Eye (tissue), 1 donor: ENCODE data around the gene DNAJB11.
"Not testable (repeated sequence)": the region's sequence is repeated elsewhere in the genome, so short reads cannot be mapped to it uniquely, and the experiment has no call there.

Experiments
- DNase-seq: peaks from one replicate; pipeline ENCODE4 v3.0.0-alpha.2; 2015

Gene DNAJB11

DNA sequence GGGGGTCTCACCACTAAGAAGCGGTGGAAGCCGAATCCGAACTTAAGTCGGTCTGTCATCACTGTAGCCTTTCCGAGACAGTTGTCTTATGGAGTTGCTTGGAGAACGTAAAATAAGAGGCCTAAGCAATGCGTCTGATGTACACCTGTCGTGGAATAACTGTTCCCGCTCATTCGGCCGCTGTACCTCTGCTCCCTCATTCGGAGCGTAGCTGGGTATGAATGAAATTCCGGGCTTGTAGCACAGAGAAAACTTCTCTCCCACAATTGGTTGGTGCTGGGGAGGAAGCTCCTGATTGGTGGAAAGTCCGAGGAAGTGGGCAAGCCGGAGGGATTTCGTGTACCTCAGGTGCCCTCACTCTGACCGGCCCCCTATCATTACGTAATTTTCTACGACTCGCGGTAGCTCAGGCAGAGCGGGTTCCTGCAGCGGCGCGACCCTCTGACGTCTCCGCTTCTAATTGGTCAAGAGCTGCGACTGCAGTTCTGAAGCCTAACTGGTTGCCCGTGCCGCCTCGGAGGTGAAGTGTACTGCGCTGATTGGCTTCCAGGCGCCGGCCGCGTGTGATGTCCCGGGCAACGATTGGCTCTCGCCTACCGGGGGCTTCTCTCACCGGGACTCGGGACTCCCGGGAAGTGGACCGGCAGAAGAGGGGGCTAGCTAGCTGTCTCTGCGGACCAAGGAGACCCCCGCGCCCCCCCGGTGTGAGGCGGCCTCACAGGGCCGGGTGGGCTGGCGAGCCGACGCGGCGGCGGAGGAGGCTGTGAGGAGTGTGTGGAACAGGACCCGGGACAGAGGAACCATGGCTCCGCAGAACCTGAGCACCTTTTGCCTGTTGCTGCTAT, at the start of gene DNAJB11:
Gene DNAJB11 (plus strand): TSS at position 625 of the 845 bp plus-strand sequence. CDS start 178 bp downstream, at position 803.
- peak; percentile 100 for DNase-seq

DNA sequence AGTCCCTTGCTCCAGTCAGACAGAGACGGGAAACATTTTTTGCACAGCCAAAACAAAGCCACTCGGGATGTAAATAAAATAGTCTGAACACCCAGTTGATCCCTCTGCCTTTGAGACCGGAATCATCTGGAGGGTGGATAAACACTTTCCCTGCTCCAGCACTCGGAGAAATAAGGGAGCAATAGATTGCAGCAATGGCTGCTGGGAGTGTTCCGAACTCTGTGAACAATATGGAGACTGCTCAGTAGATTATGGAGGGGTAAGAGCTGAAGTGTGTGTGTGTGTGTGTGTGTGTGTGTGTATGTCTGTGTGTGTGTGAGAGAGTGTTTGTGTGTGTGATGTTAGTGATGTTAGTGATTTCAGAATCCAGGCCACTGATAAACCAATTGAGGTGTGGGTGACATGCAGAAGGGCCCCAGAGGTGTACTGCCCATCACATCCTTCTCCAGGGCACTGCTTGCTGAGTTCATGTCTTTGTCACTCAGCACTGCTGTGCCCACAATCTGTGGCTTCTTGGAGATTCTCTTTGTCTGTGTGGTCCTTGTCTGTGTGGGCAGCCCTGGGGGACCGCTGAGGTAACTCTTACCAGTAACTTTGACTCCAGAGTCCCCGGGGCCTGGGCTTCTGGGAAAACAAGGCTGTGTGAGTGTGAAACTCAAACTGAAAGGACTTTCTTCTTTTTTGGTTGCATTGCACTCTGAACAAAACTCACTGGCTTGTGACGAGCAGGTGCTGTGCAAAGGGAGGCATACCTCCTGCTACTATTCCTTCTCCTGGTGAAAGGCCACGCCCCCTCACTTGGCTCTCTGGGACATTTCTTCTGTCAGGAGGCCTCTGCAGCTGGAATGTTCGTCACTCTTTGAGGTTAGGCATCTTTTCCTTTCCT, 49.3 kb upstream of the DNAJB11 start:
- no peak for DNase-seq

DNA sequence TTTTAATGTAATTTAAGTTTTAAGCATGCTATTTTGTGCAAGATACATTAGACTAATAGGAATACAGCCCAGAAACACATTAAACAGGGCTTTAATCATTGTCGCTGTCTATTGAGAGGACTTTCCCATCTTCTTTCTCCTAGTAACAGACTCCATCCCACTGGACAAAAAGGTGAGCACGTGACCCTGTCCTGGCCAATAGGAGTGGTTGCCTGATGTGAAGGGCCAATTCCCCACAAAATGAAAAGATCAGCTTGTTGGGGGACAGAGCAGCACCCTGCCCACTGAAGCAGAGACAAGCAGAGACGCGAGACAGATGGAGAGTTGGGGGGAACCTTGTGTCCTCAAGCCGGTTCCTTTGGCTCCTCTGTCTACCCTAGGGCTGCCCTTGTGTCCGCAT, 47.5 kb upstream of the DNAJB11 start:
- no peak for DNase-seq

DNA sequence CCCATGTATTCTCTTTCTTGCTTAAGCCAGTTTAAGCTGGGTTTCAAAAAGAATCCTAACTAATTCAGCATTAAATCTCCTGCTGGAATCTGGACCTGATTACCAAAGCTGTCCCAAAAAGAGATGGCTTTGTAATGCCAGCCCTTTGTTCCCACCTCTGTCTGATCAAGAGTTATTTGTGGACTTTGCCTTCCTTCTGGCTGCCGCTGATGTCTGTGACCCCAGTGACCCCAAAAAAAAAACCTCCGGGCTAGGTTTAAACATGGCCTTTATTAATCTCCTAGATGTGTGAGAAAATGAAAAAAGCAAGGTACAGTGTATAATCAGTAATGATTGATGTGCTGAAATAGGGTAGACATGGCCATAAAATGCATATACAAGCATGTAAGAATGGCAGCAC, 47.1 kb upstream of the DNAJB11 start:
- DNase-seq = no peak

DNA sequence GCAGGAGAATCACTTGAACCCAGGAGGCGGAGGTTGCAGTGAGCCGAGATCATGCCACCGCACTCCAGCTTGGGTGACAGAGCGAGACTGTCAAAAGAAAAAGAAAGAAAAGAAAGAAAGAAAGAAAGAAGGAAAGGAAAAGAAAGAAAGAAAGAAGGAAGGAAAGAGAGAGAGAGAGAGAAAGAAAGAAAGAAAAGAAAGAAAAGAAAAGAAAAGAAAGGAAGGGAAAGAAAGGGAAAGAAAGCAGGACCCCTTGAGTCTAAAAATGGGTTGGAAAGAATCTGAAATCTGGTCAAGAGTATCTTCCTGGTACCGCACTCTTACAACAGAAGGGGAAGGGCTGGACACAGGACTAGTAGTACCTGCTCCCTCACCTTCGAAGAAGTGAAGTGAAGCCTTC, 45.9 kb upstream of the DNAJB11 start:
- no peak for DNase-seq

DNA sequence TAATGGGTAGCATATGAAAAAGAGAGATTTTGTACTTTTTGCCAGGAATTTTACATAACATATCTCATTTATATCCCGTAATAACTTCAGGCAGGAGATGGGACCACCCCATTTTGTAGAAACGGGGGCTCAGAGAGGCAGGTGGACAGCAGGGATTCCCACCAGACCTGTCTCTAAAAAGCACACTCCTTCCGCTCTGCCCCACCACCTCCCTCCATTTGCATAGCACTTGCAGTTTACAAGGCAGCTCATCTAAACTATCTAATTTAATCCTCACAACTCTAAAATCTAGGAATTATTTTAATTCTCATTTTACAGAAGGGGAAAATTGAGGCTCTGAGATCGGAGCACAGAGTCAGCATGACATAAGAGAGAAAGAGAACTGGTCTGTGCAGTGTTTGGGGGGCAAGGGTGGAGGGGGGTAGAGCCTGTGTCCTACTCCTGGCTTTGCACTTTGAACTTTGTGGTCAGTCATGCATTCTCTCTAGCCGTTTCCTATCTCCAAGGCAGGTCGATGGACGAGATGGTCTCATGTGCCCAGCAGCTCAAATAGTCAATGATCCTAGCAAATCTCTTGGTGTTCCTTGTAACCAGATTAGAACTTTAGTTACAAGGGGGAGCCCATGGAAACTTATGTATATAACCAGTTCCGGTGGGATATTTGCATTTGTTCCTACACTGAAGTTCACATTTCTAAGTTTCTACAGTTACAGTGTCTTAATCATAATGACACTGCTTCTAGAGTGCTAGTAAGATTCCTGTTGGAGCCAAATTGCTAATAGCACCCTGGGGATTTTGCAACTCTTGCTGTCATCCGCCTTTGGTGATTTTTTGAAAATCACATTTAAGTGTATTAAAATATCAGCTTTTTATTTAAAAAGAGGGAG, 44.9 kb upstream of the DNAJB11 start:
- no peak for DNase-seq

DNA sequence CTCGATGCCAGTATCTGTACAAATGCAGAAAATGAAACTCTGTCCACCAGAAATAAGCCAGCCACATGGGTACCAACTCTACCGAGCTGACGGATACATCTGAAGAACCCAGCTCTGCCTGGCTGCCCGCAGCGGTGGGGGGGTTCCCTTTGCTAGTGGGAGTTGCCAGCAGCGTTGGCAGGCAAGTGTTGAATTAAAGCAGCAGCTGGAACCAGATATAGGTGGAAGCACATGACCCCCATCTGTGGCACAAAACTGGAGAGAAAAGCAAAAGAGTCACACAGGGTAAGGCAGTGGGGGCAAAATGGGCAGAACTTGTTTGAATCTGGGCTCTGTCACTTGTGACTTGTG, 44.3 kb upstream of the DNAJB11 start:
- no peak for DNase-seq

DNA sequence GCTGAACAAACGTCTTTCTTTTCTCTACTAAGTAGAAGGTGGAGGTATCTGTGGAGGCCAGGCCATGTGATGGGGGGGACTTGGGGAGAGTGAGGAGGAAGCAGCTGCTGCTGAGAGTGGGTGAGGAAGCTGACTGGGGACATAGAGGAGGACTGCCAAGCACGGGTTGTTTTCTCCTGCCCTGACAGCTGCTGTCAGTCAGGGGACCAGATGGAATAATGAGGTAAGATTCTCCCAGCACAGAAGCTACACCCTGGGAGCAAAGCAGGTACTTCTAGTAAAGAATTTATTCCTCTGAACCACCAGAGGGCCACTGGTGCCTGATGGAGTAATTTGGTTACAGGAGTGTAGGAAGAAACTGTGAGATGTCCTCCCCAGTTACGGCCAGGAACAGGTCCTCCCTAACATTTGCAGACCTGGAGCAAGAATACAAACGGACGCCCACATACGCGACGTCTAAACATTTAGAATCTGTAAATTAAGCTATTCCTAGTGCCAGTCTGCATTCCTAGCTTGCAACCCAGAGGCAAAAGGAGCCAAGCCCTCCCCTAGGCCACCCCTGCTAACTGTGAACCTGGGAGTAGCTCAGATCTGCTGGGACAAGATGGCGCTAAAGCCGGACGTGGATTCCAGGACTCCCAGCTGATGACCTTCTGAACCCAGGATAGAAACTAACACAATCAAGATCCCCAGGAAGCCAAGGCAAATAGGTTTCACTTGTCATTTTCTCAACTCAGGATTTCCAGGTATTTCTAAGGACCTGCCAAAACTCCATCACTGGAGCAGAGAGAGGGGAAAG, 41.1 kb upstream of the DNAJB11 start:
- DNase-seq = no peak

DNA sequence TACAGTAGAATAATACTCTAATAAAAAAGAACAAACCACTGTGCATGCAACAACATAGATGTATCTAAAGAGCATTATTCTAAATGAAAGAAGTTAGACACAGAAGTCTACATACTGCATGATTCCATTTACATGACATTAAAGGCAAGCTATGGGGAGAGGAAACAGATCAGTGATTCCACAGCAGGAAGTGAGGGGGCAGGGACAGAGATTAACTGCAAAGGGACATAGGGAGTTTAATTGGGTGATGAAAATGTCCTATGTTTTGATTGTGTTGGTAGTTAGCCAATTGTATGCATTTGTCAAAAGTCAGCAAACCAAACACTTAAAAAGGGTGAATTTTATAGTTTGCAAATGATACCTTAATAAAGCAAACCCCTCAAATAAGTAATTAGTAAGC, 40.1 kb upstream of the DNAJB11 start:
- DNase-seq = no peak

DNA sequence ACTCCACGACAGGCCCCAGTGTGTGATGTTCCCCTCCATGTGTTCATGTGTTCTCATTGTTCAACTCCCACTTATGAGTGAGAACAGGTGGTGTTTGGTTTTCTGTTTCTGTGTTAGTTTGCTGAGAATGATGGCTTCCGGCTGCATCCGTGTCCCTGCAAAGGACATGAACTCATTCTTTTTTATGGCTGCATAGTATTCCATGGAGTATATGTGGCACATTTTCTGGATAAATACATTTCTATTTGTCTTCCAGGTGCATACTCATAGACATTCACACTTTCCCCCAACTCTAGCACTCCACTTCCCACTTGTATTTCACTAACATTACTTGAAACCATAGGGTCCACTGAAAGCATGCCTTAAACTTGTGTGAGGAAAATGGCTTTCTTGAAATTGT, 38.8 kb upstream of the DNAJB11 start:
- not testable (repeated sequence) for DNase-seq

DNA sequence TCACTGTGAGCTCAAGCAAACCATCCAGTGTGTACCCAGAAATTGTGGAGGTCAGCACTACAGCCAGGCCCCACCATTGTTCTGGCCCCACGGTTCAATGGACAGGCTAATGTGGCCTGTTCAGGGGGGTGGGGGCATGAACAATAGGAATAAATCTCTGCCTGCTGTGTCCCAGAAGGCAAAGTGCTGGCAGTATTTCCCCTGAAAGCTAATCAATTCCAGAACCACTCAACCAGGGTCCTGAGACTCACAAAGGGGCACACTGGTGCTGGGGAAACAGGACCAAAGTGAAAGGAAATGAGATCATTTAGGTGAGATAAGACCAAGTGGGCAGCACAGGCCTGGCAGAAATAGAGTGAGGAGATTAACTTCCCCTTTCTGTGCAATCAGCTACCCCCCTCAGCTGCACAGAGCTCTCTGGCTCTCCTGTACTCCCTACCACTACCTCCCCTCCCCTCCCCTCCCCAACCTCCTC, 37.9 kb upstream of the DNAJB11 start:
- peak; percentile 82 for DNase-seq

DNA sequence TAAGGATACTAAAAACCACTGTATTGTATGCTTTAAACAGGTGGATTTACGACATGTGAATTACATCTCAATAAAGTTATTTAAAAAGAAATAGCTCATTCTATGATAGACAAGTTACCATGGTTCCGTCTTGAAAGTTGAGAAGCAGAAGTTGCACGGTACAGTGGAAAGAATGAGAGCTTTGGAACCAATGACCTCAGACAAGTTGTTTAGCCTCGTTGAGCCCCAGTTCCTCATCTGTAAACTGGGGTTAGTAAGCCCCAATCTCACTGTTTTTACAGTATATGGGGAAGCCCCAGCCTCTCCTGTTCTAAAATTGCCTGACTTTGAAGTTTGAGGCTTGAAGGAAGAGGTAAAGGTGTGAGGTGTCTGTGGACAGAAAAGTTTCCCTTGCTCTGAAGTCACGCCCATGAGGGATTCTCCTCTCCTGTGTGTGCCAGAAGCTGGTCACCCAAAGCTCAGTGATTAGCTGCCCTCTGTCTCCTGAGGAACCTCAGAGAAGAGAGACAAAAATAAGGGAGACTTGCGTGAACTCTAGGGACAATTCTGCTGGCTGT, 36.3 kb upstream of the DNAJB11 start:
- DNase-seq = no peak

DNA sequence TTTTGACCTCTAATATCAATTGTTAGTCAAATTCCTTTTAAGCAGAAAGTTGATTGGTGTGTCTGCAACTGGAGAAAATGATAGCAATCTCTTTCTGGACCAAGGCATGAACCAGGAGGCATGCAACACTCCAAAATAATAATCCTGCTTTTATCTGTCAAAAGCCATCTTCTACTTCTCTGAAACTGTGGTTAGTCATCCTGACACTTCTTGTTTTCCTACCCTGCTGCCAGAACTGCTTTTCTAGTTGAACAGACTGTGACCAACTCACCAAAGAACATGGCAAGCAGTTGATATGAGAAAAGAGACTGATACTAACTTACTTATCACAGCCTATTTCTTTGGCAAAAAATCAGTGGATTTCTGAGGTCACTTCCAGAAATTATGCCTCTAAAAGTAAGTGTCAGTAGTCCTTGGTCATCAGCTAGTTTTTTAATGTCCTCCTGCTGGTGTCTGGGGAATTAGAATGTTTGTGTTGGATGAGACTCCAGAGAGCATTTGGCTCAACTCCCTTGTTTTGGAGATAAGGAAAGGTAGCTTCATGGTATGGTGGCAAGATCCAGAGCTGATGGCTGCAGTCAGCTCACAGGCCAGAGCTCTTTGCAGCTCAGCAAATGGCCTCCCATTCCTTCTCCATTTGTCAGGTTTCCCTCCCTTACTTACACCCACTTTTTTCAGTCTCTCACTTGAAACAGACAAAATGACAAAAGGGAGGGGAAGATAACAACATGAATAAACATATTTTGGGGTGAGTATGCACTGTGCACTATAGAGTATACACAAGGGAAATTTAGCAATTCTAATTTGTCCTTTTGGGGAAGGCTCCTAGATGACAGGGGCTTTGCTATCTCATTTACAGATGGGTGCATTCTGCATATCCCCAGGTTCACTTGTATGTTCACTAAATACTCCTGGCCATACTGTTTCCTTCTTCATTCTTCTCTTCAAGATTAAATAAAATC, 33.4 kb upstream of the DNAJB11 start:
- no peak for DNase-seq

DNA sequence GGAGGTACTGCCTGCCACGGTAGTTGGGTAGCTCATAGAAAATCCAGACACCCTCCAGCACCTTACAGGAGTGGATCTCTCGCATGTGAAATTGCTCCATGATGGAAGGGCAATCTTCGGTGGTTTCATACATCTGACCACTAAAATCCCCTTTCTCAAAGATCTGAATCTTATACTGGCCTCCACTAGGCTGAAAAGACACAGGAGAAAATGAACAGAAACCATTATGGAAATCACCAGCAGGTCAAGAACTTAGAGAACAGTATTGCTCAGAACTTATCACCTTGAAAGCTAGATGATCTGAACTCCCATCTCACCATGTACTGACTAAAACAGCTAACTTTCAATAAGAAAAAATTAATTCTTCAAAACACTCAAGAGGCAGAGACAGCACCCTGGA, 31.7 kb upstream of the DNAJB11 start:
- no peak for DNase-seq

DNA sequence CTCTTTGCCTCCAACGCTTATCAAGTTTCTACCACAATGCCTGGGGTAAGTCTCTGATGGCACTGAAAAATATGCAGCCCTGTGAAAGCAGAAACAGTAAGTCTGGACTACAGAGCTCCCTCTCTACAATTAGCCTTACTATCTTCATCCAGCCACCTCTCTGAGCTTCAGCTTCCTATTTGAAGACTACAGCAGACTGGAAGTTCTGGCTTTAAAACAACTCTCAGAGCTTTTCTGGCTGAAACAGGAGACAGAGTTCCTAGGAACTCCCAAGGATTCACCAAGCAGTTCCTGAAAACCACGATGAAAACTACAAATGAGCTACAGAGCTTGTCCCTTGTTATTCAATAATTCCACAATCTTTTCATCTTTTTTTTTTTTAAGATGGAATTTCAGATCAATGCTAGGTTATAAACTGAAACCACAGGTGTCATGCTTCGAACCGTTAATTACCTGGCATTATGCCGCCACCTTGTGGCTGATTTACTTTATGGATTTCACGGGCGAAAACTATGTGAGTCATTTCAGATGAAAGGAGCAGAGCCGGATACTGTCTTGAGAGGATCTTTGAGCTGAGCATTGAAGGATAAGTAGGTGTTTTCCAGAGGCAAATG, 30.2 kb upstream of the DNAJB11 start:
- peak; percentile 93 for DNase-seq

DNA sequence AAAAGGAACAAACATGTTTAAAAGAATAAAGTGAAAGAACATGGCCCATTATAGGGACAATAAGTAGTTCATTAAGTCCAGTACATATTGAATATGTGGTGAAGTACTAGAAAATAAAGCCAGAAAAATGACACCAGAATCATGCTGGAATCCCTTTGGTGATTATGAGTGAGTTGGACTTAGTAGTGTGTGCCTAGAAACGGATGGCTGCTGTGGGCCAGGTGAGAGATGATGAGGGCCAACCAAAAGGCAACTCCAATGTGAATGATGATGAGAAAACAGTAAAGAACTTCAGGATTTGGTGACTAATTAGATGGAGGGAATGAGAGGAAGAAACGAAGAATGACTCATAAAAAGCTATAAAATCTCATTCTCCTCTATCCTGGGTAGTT, 29.7 kb upstream of the DNAJB11 start:
- no peak for DNase-seq

DNA sequence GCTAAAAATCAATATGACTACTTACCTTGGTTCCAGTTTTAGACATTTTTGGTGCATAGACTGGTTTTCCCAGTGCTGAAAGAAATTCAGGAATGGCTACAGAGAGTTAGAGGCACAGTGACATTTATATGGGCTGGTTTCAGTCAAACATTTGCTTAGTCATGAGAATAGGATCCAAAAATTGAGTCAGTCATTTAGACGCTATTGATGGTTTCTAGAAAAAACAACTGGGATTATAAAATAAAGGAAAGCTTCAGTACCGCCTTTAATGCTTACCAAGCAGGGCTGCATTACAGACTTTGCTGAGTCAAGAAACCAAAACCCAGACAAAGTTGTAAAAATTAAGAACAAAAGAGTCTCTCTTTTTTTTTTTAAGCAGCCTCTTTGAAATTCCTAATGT, 26.2 kb upstream of the DNAJB11 start, which contains the start of gene CRYGS:
Gene CRYGS (minus strand): TSS at position 100 of the 400 bp plus-strand sequence. CDS start 54 bp downstream, at position 46.
- no peak for DNase-seq

DNA sequence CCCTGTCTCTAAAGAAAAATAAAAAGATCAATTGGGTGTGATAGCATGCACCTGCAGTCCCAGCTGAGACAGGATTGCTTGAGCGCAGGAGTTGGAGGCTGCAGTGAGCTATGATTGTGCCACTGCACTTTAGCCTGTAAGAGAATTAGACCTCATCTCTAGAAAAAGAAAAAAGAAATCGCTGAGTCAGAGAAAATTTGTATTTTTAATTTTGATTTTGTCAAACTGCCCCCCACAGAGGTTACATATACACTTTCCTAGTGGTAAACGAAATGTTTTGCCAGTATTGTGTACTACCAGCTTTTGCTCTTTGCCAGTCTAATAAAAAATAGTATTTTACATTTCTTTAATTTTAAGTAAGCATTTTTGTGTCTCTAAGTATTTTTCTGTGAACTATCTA, 21.0 kb upstream of the DNAJB11 start:
- DNase-seq = no peak

DNA sequence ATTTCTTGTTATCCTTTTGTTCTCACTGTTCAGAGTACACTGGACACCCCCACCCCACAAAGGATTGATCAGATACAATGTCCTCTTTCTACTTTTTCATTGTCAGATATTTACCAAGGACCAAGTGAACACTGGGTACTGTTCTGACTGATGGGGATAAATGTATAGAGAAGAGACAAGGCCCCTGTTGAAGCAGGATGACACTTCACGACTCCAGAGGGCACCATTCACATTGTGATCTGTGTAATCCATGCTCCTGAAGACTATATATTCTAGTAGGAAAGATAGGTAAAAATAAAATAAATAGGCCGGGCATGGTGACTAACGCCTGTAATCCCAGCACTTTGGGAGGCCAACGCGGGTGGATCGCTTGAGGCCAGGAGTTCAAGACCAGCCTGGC, 19.1 kb upstream of the DNAJB11 start:
- DNase-seq = no peak
